DOHH2 (cell line): ENCODE measurements around the gene PLBD2.

ENCODE experiments used
- H3F3A ChIP-seq: fragments of 200-600 bp; sonication (generic), shearing (Covaris generic); 2 replicates; pipeline ENCODE4 v1.6.0; 2016; ENCODE audit warnings: antibody characterized with exemption, mild to moderate bottlenecking; ENCODE audit not compliant: control insufficient read depth, insufficient read depth
- H3K27ac ChIP-seq: fragments of 200-600 bp; sonication (generic); 2 replicates; pipeline ENCODE4 v1.5.1; 2014; ENCODE audit warnings: low read depth, mild to moderate bottlenecking, low read length, moderate library complexity
- H3K27me3 ChIP-seq: fragments of 200-600 bp; sonication (generic); 2 replicates; pipeline ENCODE4 v1.6.1; 2014; ENCODE audit warnings: mild to moderate bottlenecking, low read length, mixed read lengths; ENCODE audit not compliant: control insufficient read depth
- H3K36me3 ChIP-seq: fragments of 200-600 bp; sonication (generic); 2 replicates; pipeline ENCODE4 v1.6.1; 2014; ENCODE audit warnings: mild to moderate bottlenecking, low read length, moderate library complexity, mixed read lengths; ENCODE audit not compliant: control insufficient read depth
- H3K4me1 ChIP-seq: fragments of 200-600 bp; sonication (generic); 2 replicates; pipeline ENCODE4 v1.6.1; 2014; ENCODE audit warnings: mild to moderate bottlenecking, low read length, mixed read lengths; ENCODE audit not compliant: control insufficient read depth
- H3K4me2 ChIP-seq: fragments of 200-600 bp; sonication (generic); 2 replicates; pipeline ENCODE4 v1.6.0; 2014; ENCODE audit warnings: mild to moderate bottlenecking, low read length, moderate library complexity
- H3K4me3 ChIP-seq: fragments of 200-600 bp; sonication (generic); 2 replicates; pipeline ENCODE4 v1.5.1; 2014; ENCODE audit warnings: mild to moderate bottlenecking, low read length, mixed read lengths
- H3K79me2 ChIP-seq: fragments of 200-600 bp; sonication (generic); 2 replicates; pipeline ENCODE4 v1.6.1; 2014; ENCODE audit warnings: mild to moderate bottlenecking, low read length, mixed read lengths; ENCODE audit not compliant: control insufficient read depth
- H3K9me2 ChIP-seq: fragments of 200-600 bp; sonication (generic); replicated peaks from 2 replicates; pipeline ENCODE4 v1.6.1; 2014; ENCODE audit warnings: mild to moderate bottlenecking, low read length, mixed read lengths; ENCODE audit not compliant: control insufficient read depth
- H3K9me3 ChIP-seq: fragments of 200-600 bp; sonication (generic); 2 replicates; pipeline ENCODE4 v1.6.1; 2014; ENCODE audit warnings: antibody characterized with exemption, low read length, mixed read lengths; ENCODE audit not compliant: control insufficient read depth, insufficient read depth
- H4K20me1 ChIP-seq: fragments of 200-600 bp; sonication (generic); 2 replicates; pipeline ENCODE4 v1.6.0; 2014; ENCODE audit warnings: low read depth, mild to moderate bottlenecking, antibody characterized with exemption, low read length, moderate library complexity; ENCODE audit not compliant: control insufficient read depth, insufficient read depth
- CTCF ChIP-seq: fragments of 200-600 bp; sonication (generic); IDR thresholded peaks from one replicate; pipeline ENCODE4 v1.5.1; 2014; ENCODE audit warnings: antibody characterized with exemption, mild to moderate bottlenecking, low read depth, low read length; ENCODE audit not compliant: poor library complexity, severe bottlenecking
- EZH2phosphoT487 ChIP-seq: fragments of 200-600 bp; sonication (generic); IDR thresholded peaks from 2 replicates; pipeline ENCODE4 v1.6.1; 2017; ENCODE audit warnings: borderline replicate concordance, mild to moderate bottlenecking, antibody characterized with exemption, low read length, moderate library complexity, mixed read lengths

PLBD2 gene

GRCh38 chr12:113322343-113322742 lies 36.0 kb upstream of the PLBD2 start:
- Histone ChIP-seq H3K9me2 (no peaks in the 10 kb centered on the region), H3K9me3 (no peaks in the 10 kb centered on the region), H3F3A (no peaks in the 10 kb centered on the region), H3K27me3 (no peaks in the 10 kb centered on the region), H3K4me1 (no peaks in the 10 kb centered on the region), H3K27ac (no peak overlapping the region), H3K36me3 (peaks cover 13% of the 10 kb centered on the region), H3K79me2 (no peaks in the 10 kb centered on the region), H4K20me1 (no peaks in the 10 kb centered on the region), H3K4me2 (no peak overlapping the region), H3K4me3 (no peak overlapping the region)
- TF ChIP-seq EZH2phosphoT487, result no peak

GRCh38 chr12:113325916-113326315 lies 32.5 kb upstream of the PLBD2 start:
- Histone ChIP-seq H4K20me1 (no peaks in the 10 kb centered on the region), H3K4me1 (no peaks in the 10 kb centered on the region), H3F3A (no peaks in the 10 kb centered on the region), H3K4me2 (no peak overlapping the region), H3K79me2 (no peaks in the 10 kb centered on the region), H3K4me3 (no peak overlapping the region), H3K9me3 (no peaks in the 10 kb centered on the region), H3K27me3 (no peaks in the 10 kb centered on the region), H3K9me2 (no peaks in the 10 kb centered on the region), H3K36me3 (peaks cover 12% of the 10 kb centered on the region), H3K27ac (no peak overlapping the region)
- TF ChIP-seq CTCF, result no peak
- TF ChIP-seq EZH2phosphoT487, result no peak

- no peaks in the 10 kb centered on the region; the same call in 1 of the 2 replicates for H3K4me1 ChIP-seq
- no peaks in the 10 kb centered on the region for H3K27me3 ChIP-seq
- no peaks in the 10 kb centered on the region; the same call in 1 of the 2 replicates for H3F3A ChIP-seq
- H3K9me3 ChIP-seq, result no peaks in the 10 kb centered on the region
- peaks cover 15% of the 10 kb centered on the region for H3K36me3 ChIP-seq
- no peak overlapping the region for H3K4me2 ChIP-seq
- H3K4me3 ChIP-seq, result no peak overlapping the region
- H3K9me2 ChIP-seq, result no peaks in the 10 kb centered on the region
- TF ChIP-seq EZH2phosphoT487, result no peak
- TF ChIP-seq CTCF, result no peak
- no peaks in the 10 kb centered on the region for H3K79me2 ChIP-seq
- no peaks in the 10 kb centered on the region for H4K20me1 ChIP-seq
- H3K27ac ChIP-seq, result no peak overlapping the region
Measured at GRCh38 chr12:113326775-113327395, 31.5 kb upstream of the PLBD2 start.

GRCh38 chr12:113328368-113328889 lies 30.0 kb upstream of the PLBD2 start:
- Histone ChIP-seq H3K9me2 (no peaks in the 10 kb centered on the region), H3K4me2 (no peak overlapping the region), H3K4me3 (no peak overlapping the region), H4K20me1 (no peaks in the 10 kb centered on the region), H3K4me1 (peaks cover 15% of the 10 kb centered on the region), H3K36me3 (peaks cover 24% of the 10 kb centered on the region), H3K27ac (no peak overlapping the region), H3K9me3 (no peaks in the 10 kb centered on the region), H3K27me3 (no peaks in the 10 kb centered on the region), H3K79me2 (peaks cover under 1% of the 10 kb centered on the region; the same call in 1 of the 2 replicates), H3F3A (no peaks in the 10 kb centered on the region; the same call in 1 of the 2 replicates)
- TF ChIP-seq EZH2phosphoT487 (no peak), CTCF (no peak)
